ENCODE measurements around the gene TCERG1L.
"Not testable (repeated sequence)": the region's sequence is repeated elsewhere in the genome, so short reads cannot be mapped to it uniquely, and the experiment has no call there.

Gene TCERG1L

GRCh38 chr10:131183546-131184045, 127.9 kb downstream of the TCERG1L start:
- DNase-seq (ENCODE audit: low read depth) = no peak

GRCh38 chr10:131181456-131181855, 130.1 kb downstream of the TCERG1L start:
- no peak for DNase-seq (ENCODE audit: low read depth)

- no peak for DNase-seq (ENCODE audit: low read depth)
These were observed 130.6 kb downstream of the TCERG1L start for GRCh38 chr10:131180740-131181415.

- no peak for DNase-seq (ENCODE audit: low read depth)
These were observed 131.4 kb downstream of the TCERG1L start for GRCh38 chr10:131180086-131180485.

- DNase-seq (ENCODE audit: low read depth) = no peak
These were observed 132.2 kb downstream of the TCERG1L start for GRCh38 chr10:131179361-131179760.

GRCh38 chr10:131178521-131179331, 132.8 kb downstream of the TCERG1L start:
- no peak for DNase-seq (ENCODE audit: low read depth)

GRCh38 chr10:131177431-131178327, 133.8 kb downstream of the TCERG1L start:
- DNase-seq (ENCODE audit: low read depth) = no peak

GRCh38 chr10:131176907-131177306, 134.6 kb downstream of the TCERG1L start:
- no peak for DNase-seq (ENCODE audit: low read depth)

- not testable (repeated sequence) for DNase-seq (ENCODE audit: low read depth)
These were observed 135.2 kb downstream of the TCERG1L start for GRCh38 chr10:131176324-131176723.

- no peak for DNase-seq (ENCODE audit: low read depth)
These were observed 135.6 kb downstream of the TCERG1L start for GRCh38 chr10:131175891-131176290.

- no peak for DNase-seq (ENCODE audit: low read depth)
These were observed 136.6 kb downstream of the TCERG1L start for GRCh38 chr10:131174651-131175540.

- DNase-seq (ENCODE audit: low read depth) = no peak
These were observed 137.3 kb downstream of the TCERG1L start for GRCh38 chr10:131174211-131174565.

- DNase-seq (ENCODE audit: low read depth) = no peak
These were observed 137.9 kb downstream of the TCERG1L start for GRCh38 chr10:131173484-131174210.

GRCh38 chr10:131172433-131172832, 139.1 kb downstream of the TCERG1L start:
- DNase-seq (ENCODE audit: low read depth) = no peak

- DNase-seq (ENCODE audit: low read depth) = no peak
These were observed 142.4 kb downstream of the TCERG1L start for GRCh38 chr10:131169146-131169545.

- DNase-seq (ENCODE audit: low read depth) = no peak
These were observed 143.2 kb downstream of the TCERG1L start for GRCh38 chr10:131168238-131168875.

- DNase-seq (ENCODE audit: low read depth) = no peak
These were observed 144.3 kb downstream of the TCERG1L start for GRCh38 chr10:131167036-131167860.

- no peak for DNase-seq (ENCODE audit: low read depth)
These were observed 145.0 kb downstream of the TCERG1L start for GRCh38 chr10:131166486-131166885.

GRCh38 chr10:131165092-131165491, 146.4 kb downstream of the TCERG1L start:
- no peak for DNase-seq (ENCODE audit: low read depth)

All from activated T-helper 1 cell treated with Interleukin-2 at 50 U/mL for 16 hours (primary cell).